ENCODE measurements around the gene OR52D1.

Gene OR52D1

DNA sequence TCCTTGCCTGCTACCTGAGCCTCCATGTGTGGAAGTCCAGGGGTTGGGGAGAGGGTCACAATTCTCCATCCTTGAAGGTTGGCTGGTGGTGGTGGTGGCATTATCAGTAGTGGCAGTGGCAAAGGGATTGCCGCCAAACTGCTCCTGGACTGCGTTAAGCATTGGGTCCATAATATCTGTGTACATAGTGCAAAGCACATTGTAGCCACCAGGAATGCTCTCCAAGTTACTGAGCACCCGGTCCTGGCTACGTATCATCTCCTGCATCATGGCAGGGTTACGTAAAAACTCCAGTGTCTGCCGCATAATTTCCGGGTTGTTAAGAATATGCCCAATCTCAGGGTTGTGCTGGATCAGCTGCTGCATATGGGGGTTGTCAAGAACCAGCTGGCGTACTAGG is 20.1 kb downstream of the OR52D1 start:
- no peak for TF ChIP-seq ZC3H10 (CRISPR knock-in tag; IDR thresholded peaks at IDR 0.05)
- no peak for TF ChIP-seq ESRRG (CRISPR knock-in tag; IDR thresholded peaks at IDR 0.05)
- no peak for TF ChIP-seq ZFP30 (CRISPR knock-in tag; IDR thresholded peaks at IDR 0.05)
- TF ChIP-seq, protein P1, sequence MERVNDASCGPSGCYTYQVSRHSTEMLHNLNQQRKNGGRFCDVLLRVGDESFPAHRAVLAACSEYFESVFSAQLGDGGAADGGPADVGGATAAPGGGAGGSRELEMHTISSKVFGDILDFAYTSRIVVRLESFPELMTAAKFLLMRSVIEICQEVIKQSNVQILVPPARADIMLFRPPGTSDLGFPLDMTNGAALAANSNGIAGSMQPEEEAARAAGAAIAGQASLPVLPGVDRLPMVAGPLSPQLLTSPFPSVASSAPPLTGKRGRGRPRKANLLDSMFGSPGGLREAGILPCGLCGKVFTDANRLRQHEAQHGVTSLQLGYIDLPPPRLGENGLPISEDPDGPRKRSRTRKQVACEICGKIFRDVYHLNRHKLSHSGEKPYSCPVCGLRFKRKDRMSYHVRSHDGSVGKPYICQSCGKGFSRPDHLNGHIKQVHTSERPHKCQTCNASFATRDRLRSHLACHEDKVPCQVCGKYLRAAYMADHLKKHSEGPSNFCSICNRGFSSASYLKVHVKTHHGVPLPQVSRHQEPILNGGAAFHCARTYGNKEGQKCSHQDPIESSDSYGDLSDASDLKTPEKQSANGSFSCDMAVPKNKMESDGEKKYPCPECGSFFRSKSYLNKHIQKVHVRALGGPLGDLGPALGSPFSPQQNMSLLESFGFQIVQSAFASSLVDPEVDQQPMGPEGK (CRISPR knock-in tag; IDR thresholded peaks at IDR 0.05; ENCODE audit: borderline replicate concordance) = no peak
- no peak for TF ChIP-seq ZNF565 (CRISPR knock-in tag; conservative IDR thresholded peaks at IDR 0.05; ENCODE audit: low read depth)
- TF ChIP-seq, protein P2, sequence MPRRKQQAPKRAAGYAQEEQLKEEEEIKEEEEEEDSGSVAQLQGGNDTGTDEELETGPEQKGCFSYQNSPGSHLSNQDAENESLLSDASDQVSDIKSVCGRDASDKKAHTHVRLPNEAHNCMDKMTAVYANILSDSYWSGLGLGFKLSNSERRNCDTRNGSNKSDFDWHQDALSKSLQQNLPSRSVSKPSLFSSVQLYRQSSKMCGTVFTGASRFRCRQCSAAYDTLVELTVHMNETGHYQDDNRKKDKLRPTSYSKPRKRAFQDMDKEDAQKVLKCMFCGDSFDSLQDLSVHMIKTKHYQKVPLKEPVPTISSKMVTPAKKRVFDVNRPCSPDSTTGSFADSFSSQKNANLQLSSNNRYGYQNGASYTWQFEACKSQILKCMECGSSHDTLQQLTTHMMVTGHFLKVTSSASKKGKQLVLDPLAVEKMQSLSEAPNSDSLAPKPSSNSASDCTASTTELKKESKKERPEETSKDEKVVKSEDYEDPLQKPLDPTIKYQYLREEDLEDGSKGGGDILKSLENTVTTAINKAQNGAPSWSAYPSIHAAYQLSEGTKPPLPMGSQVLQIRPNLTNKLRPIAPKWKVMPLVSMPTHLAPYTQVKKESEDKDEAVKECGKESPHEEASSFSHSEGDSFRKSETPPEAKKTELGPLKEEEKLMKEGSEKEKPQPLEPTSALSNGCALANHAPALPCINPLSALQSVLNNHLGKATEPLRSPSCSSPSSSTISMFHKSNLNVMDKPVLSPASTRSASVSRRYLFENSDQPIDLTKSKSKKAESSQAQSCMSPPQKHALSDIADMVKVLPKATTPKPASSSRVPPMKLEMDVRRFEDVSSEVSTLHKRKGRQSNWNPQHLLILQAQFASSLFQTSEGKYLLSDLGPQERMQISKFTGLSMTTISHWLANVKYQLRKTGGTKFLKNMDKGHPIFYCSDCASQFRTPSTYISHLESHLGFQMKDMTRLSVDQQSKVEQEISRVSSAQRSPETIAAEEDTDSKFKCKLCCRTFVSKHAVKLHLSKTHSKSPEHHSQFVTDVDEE (CRISPR knock-in tag; IDR thresholded peaks at IDR 0.05) = no peak
- no peak for TF ChIP-seq GLIS3 (CRISPR knock-in tag; IDR thresholded peaks at IDR 0.05)
- no peak for TF ChIP-seq ZFP3 (CRISPR knock-in tag; IDR thresholded peaks at IDR 0.05)
- TF ChIP-seq TOX (CRISPR knock-in tag; IDR thresholded peaks at IDR 0.05; ENCODE audit: borderline replicate concordance) = no peak
- TF ChIP-seq PPARA (CRISPR knock-in tag; IDR thresholded peaks at IDR 0.05; ENCODE audit: borderline replicate concordance) = no peak
- TF ChIP-seq ZNF70 (CRISPR knock-in tag; IDR thresholded peaks at IDR 0.05) = no peak
- TF ChIP-seq RARB (CRISPR knock-in tag; IDR thresholded peaks at IDR 0.05) = no peak
- TF ChIP-seq ISL1 (CRISPR knock-in tag; IDR thresholded peaks at IDR 0.05) = no peak
- ATAC-seq = no peak

DNA sequence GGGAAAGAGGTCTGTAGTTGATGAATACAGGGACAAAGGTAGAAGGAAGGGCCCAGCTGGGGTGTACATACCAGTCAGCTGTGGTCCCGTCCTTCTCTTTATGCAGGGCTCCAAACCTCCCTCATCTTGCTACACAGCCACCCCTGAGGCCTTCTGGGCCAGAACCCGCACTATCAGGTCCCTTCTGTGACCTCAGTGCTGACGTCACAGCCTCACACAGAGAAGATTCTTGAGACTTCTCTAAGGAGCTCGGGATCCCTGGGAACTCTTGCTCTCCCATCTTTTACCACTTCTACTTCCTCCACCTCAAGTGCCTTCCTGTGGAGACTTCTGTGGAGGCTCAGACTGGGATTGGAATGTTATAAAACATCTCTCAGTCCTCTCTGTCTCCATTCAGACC is 21.3 kb downstream of the OR52D1 start, which contains the start of gene UBQLN3:
Gene UBQLN3, minus strand, starts transcription at position 155 of the 400 bp plus-strand sequence. CDS start 399 bp downstream, outside the sequence.
- no peak for TF ChIP-seq ZFP3 (CRISPR knock-in tag; IDR thresholded peaks at IDR 0.05)
- ATAC-seq = no peak

DNA sequence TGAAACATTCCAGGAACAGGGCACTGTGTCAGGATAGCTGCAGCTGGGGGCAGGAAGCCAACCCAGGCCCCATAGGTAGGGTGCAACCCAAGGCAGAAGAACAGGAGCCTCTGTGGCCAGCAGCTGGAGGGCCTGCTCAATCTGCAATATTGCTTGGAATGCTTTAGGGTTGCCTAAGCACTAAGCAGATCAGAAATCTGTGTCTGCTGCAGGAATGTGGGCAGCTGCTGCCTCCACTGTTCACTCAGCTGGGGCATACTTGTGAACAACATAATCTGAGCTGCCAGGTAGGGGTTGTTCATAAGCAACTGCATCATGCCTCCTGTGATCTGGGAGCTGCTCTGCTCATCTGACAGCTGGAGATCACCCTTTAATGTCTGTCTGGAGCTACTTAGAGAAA is 26.4 kb downstream of the OR52D1 start:
- TF ChIP-seq GLIS3 (CRISPR knock-in tag; IDR thresholded peaks at IDR 0.05) (no peak), TCF4 (CRISPR knock-in tag; IDR thresholded peaks at IDR 0.05; ENCODE audit: borderline replicate concordance) (no peak), OSR1 (CRISPR knock-in tag; IDR thresholded peaks at IDR 0.05) (no peak), SNAI2 (CRISPR knock-in tag; IDR thresholded peaks at IDR 0.05) (no peak), RARB (CRISPR knock-in tag; IDR thresholded peaks at IDR 0.05) (no peak), PPARA (CRISPR knock-in tag; IDR thresholded peaks at IDR 0.05; ENCODE audit: borderline replicate concordance) (no peak), ZNF8 (CRISPR knock-in tag; IDR thresholded peaks at IDR 0.05) (no peak), ISL1 (CRISPR knock-in tag; IDR thresholded peaks at IDR 0.05) (no peak), BACH2 (CRISPR knock-in tag; IDR thresholded peaks at IDR 0.05; ENCODE audit: borderline replicate concordance) (no peak), TOX (CRISPR knock-in tag; IDR thresholded peaks at IDR 0.05; ENCODE audit: borderline replicate concordance) (no peak), CSDC2 (CRISPR knock-in tag; IDR thresholded peaks at IDR 0.05) (no peak), ZNF565 (CRISPR knock-in tag; conservative IDR thresholded peaks at IDR 0.05; ENCODE audit: low read depth) (no peak), ARNTL (CRISPR knock-in tag; IDR thresholded peaks at IDR 0.05; ENCODE audit: borderline replicate concordance, low read depth) (no peak), ZFP30 (CRISPR knock-in tag; IDR thresholded peaks at IDR 0.05) (no peak), ZFP3 (CRISPR knock-in tag; IDR thresholded peaks at IDR 0.05) (no peak), ESRRG (CRISPR knock-in tag; IDR thresholded peaks at IDR 0.05) (no peak)
- TF ChIP-seq, protein P1 (CRISPR knock-in tag; IDR thresholded peaks at IDR 0.05; ENCODE audit: borderline replicate concordance) = no peak
- TF ChIP-seq, protein P3, sequence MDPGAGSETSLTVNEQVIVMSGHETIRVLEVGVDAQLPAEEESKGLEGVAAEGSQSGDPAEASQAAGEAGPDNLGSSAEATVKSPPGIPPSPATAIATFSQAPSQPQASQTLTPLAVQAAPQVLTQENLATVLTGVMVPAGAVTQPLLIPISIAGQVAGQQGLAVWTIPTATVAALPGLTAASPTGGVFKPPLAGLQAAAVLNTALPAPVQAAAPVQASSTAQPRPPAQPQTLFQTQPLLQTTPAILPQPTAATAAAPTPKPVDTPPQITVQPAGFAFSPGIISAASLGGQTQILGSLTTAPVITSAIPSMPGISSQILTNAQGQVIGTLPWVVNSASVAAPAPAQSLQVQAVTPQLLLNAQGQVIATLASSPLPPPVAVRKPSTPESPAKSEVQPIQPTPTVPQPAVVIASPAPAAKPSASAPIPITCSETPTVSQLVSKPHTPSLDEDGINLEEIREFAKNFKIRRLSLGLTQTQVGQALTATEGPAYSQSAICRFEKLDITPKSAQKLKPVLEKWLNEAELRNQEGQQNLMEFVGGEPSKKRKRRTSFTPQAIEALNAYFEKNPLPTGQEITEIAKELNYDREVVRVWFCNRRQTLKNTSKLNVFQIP (CRISPR knock-in tag; IDR thresholded peaks at IDR 0.05; ENCODE audit: borderline replicate concordance, low read depth) = no peak
- TF ChIP-seq, protein P4, sequence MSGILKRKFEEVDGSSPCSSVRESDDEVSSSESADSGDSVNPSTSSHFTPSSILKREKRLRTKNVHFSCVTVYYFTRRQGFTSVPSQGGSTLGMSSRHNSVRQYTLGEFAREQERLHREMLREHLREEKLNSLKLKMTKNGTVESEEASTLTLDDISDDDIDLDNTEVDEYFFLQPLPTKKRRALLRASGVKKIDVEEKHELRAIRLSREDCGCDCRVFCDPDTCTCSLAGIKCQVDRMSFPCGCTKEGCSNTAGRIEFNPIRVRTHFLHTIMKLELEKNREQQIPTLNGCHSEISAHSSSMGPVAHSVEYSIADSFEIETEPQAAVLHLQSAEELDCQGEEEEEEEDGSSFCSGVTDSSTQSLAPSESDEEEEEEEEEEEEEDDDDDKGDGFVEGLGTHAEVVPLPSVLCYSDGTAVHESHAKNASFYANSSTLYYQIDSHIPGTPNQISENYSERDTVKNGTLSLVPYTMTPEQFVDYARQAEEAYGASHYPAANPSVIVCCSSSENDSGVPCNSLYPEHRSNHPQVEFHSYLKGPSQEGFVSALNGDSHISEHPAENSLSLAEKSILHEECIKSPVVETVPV (CRISPR knock-in tag; IDR thresholded peaks at IDR 0.05) = no peak
- TF ChIP-seq, protein P5, sequence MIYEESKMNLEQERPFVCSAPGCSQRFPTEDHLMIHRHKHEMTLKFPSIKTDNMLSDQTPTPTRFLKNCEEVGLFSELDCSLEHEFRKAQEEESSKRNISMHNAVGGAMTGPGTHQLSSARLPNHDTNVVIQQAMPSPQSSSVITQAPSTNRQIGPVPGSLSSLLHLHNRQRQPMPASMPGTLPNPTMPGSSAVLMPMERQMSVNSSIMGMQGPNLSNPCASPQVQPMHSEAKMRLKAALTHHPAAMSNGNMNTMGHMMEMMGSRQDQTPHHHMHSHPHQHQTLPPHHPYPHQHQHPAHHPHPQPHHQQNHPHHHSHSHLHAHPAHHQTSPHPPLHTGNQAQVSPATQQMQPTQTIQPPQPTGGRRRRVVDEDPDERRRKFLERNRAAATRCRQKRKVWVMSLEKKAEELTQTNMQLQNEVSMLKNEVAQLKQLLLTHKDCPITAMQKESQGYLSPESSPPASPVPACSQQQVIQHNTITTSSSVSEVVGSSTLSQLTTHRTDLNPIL (CRISPR knock-in tag; IDR thresholded peaks at IDR 0.05; ENCODE audit: low read depth) = no peak
- no peak for ATAC-seq
